Endothelial cell of hepatic sinusoid (primary cell): ENCODE results near the gene RBMS1.

ENCODE experiments used
- in situ Hi-C: cut with HindIII; loops from 2 replicates; pipeline ENCODE4 v1.10.0; 2017; ENCODE audit warnings: low sequenced_read_pairs

RBMS1 gene

GRCh38 chr2:160321006-160321405, 172.6 kb downstream of the RBMS1 start:
- in situ Hi-C loops, result loop anchor here (5.0 kb wide), 1 partner anchor 641 kb away; no protein-coding TSS in a partner anchor

- in situ Hi-C loops, result loop anchor here (5.0 kb wide), 1 partner anchor 643 kb away; no protein-coding TSS in a partner anchor
Observed at GRCh38 chr2:160319700-160320099, 173.9 kb downstream of the RBMS1 start.

GRCh38 chr2:160318218-160318617, 175.4 kb downstream of the RBMS1 start:
- in situ Hi-C loops, result no loop called here

- in situ Hi-C loops, result no loop called here
Observed at GRCh38 chr2:160317181-160318099, 176.2 kb downstream of the RBMS1 start.

- in situ Hi-C loops, result no loop called here
Observed at GRCh38 chr2:160315337-160315736, 178.3 kb downstream of the RBMS1 start.

- in situ Hi-C loops, result no loop called here
Observed at GRCh38 chr2:160310118-160310828, 183.3 kb downstream of the RBMS1 start.

GRCh38 chr2:160309585-160309984, 184.0 kb downstream of the RBMS1 start:
- in situ Hi-C loops, result no loop called here

- in situ Hi-C loops, result no loop called here
Observed at GRCh38 chr2:160308915-160309314, 184.7 kb downstream of the RBMS1 start.

GRCh38 chr2:160308476-160308875, 185.1 kb downstream of the RBMS1 start:
- in situ Hi-C loops, result no loop called here

- in situ Hi-C loops, result no loop called here
Observed at GRCh38 chr2:160306985-160307384, 186.6 kb downstream of the RBMS1 start.

- in situ Hi-C loops, result no loop called here
Observed at GRCh38 chr2:160305081-160305750, 188.4 kb downstream of the RBMS1 start.

GRCh38 chr2:160303527-160303926, 190.1 kb downstream of the RBMS1 start:
- in situ Hi-C loops, result no loop called here

GRCh38 chr2:160303076-160303475, 190.5 kb downstream of the RBMS1 start:
- in situ Hi-C loops, result no loop called here

- in situ Hi-C loops, result no loop called here
Observed at GRCh38 chr2:160301420-160301819, 192.2 kb downstream of the RBMS1 start.

- in situ Hi-C loops, result no loop called here
Observed at GRCh38 chr2:160300203-160300602, 193.4 kb downstream of the RBMS1 start.

GRCh38 chr2:160299540-160299939, 194.1 kb downstream of the RBMS1 start:
- in situ Hi-C loops, result no loop called here

- in situ Hi-C loops, result no loop called here
Observed at GRCh38 chr2:160298960-160299359, 194.6 kb downstream of the RBMS1 start.

GRCh38 chr2:160295519-160296207, 197.9 kb downstream of the RBMS1 start:
- in situ Hi-C loops, result no loop called here

GRCh38 chr2:160294889-160295288, 198.7 kb downstream of the RBMS1 start:
- in situ Hi-C loops, result no loop called here

GRCh38 chr2:160294339-160294803, 199.2 kb downstream of the RBMS1 start:
- in situ Hi-C loops, result no loop called here
